ENCODE measurements around the gene C1QA. TPM values are rescaled to one million over a fixed set of nuclear protein-coding genes. Genes with fewer than 3 reads are reported as not detected.

The C1QA gene
- polyA plus RNA-seq, 1 experiment = not detected

GRCh38 chr1:22645931-22646330 is 9.5 kb downstream of the C1QA start:
- DNase-seq (ENCODE audit: low read depth) = no peak
- CTCF ChIA-PET = interaction anchor here (1.2 to 8.4 kb wide), 3 partner anchors 12 to 227 kb away, joined by 3 to 237 read pairs (median 3); no protein-coding TSS in a partner anchor
- POLR2A ChIA-PET = no interaction called here
- peaks cover 1% of the 10 kb centered on the region; the same call in 1 of the 2 replicates for H3K27me3 ChIP-seq (ENCODE audit: control insufficient read depth, insufficient read depth, low read length)
- no peak for TF ChIP-seq CTCF (IDR thresholded peaks at IDR 0.05; ENCODE audit: insufficient read depth, low read depth, low read length)
- H3K36me3 ChIP-seq (ENCODE audit: control insufficient read depth, insufficient read depth, low read length) = no peaks in the 10 kb centered on the region
- no peak overlapping the region for H3K4me3 ChIP-seq (ENCODE audit: low read depth, low read length)

- no peak for DNase-seq (ENCODE audit: low read depth)
- ChIA-PET CTCF (interaction anchor here (0.7 to 8.4 kb wide), 4 partner anchors 11 to 227 kb away, joined by 3 to 237 read pairs (median 3); no protein-coding TSS in a partner anchor), POLR2A (no interaction called here)
- Histone ChIP-seq H3K27me3 (ENCODE audit: control insufficient read depth, insufficient read depth, low read length) (peaks cover 1% of the 10 kb centered on the region; the same call in 1 of the 2 replicates), H3K36me3 (ENCODE audit: control insufficient read depth, insufficient read depth, low read length) (no peaks in the 10 kb centered on the region), H3K4me3 (ENCODE audit: low read depth, low read length) (no peak overlapping the region)
- TF ChIP-seq CTCF (IDR thresholded peaks at IDR 0.05; ENCODE audit: insufficient read depth, low read depth, low read length) = no peak
These were observed 10.0 kb downstream of the C1QA start for GRCh38 chr1:22646384-22646783.

- H3K36me3 ChIP-seq (ENCODE audit: control insufficient read depth, insufficient read depth, low read length) = no peaks in the 10 kb centered on the region
- no peak for DNase-seq (ENCODE audit: low read depth)
- H3K4me3 ChIP-seq (ENCODE audit: low read depth, low read length) = no peak overlapping the region
- POLR2A ChIA-PET = no interaction called here
- TF ChIP-seq CTCF (IDR thresholded peaks at IDR 0.05; ENCODE audit: insufficient read depth, low read depth, low read length) = no peak
- CTCF ChIA-PET = interaction anchor here (1.5 kb wide), 1 partner anchor 230 kb away, joined by 7 read pairs; no protein-coding TSS in a partner anchor
- peaks cover 16% of the 10 kb centered on the region for H3K27me3 ChIP-seq (ENCODE audit: control insufficient read depth, insufficient read depth, low read length)
These were observed 13.8 kb downstream of the C1QA start for GRCh38 chr1:22650089-22650693.

GRCh38 chr1:22651941-22652856 is 15.8 kb downstream of the C1QA start:
- H3K27me3 ChIP-seq (ENCODE audit: control insufficient read depth, insufficient read depth, low read length) = peaks cover 27% of the 10 kb centered on the region
- CTCF ChIA-PET = interaction anchor here (1.3 to 1.5 kb wide), 3 partner anchors 9 to 278 kb away, joined by 4 to 7 read pairs (median 5); partner anchors contain the start of gene C1QC
- TF ChIP-seq CTCF (IDR thresholded peaks at IDR 0.05; ENCODE audit: insufficient read depth, low read depth, low read length) = no peak

GRCh38 chr1:22652881-22653316 is 16.5 kb downstream of the C1QA start, which contains the start of gene C1QB:
Gene C1QB, plus strand, starts transcription at chr1:22653236. Its CDS starts 6,227 bp downstream, at chr1:22659463.
- H3K27me3 ChIP-seq (ENCODE audit: control insufficient read depth, insufficient read depth, low read length) = peaks cover 28% of the 10 kb centered on the region

More at GRCh38 chr1:22651941-22652856, 15.8 kb downstream of the C1QA start:
- no peak for DNase-seq (ENCODE audit: low read depth)
- Histone ChIP-seq H3K36me3 (ENCODE audit: control insufficient read depth, insufficient read depth, low read length) (no peaks in the 10 kb centered on the region), H3K4me3 (ENCODE audit: low read depth, low read length) (no peak overlapping the region)
- POLR2A ChIA-PET = no interaction called here

More at GRCh38 chr1:22652881-22653316, 16.5 kb downstream of the C1QA start, which contains the start of gene C1QB:
- TF ChIP-seq CTCF (IDR thresholded peaks at IDR 0.05; ENCODE audit: insufficient read depth, low read depth, low read length) = no peak
- no peaks in the 10 kb centered on the region for H3K36me3 ChIP-seq (ENCODE audit: control insufficient read depth, insufficient read depth, low read length)
- no peak within 1 kb of the TSS for H3K4me3 ChIP-seq (ENCODE audit: low read depth, low read length)
- POLR2A ChIA-PET = no interaction called here
- DNase-seq (ENCODE audit: low read depth) = no peak
- CTCF ChIA-PET = interaction anchor here (0.9 to 1.4 kb wide), 3 partner anchors 10 to 277 kb away, joined by 3 to 5 read pairs (median 4); partner anchors contain the start of gene C1QC
